T-cell (primary cell): ENCODE data around the gene CYP1A2. TPM values are rescaled to one million over a fixed set of nuclear protein-coding genes. Genes with fewer than 3 reads are reported as not detected.
A peak's percentile ranks its signal among the peaks of the same experiment; 100 is the strongest.

Experiments
- ATAC-seq, 4 experiments: fragments of 200-7000 bp in 3 of 4; fragments of 150-1000 bp in 1 of 4; cut with Tn5 transposase; replicated peaks in 1 of 4; 1 replicate in 3 of 4; 2 replicates in 1 of 4; pipeline ENCODE4 v1.10.0; 2021; ENCODE audit warnings: moderate library complexity in 3 of 4, mild to moderate bottlenecking in 2 of 4, moderate number of reproducible peaks in 1 of 4
- CTCF ChIA-PET, 2 donors: fragments of 300-600 bp; sonication (Branson Sonifier 250); formaldehyde crosslinking; loops; one replicate each; lab custom pipeline; 2022; ENCODE audit warnings: antibody characterized with exemption in 2 of 2; lab: Charles Lee
- POLR2A ChIA-PET, 2 donors: fragments of 300-600 bp; sonication (Branson Sonifier 250); formaldehyde crosslinking; loops; one replicate each; lab custom pipeline; 2022; ENCODE audit warnings: antibody characterized with exemption in 2 of 2; lab: Charles Lee
- DNase-seq, 35 experiments: peaks; one replicate each; pipeline versions ENCODE4 v3.0.0 to v3.0.0-alpha.2; 2013 to 2023
- H3K27ac ChIP-seq: one replicate; pipeline ENCODE4 v1.5.1; 2013; ENCODE audit warnings: low read length
- H3K27me3 ChIP-seq, 2 experiments: replicated peaks in 1 of 2; 1 replicate in 1 of 2; 2 replicates in 1 of 2; pipeline versions ENCODE4 v1.6.1 to v1.7.0; 2013; ENCODE audit warnings: low read length in 1 of 2, mixed read lengths in 1 of 2; ENCODE audit not compliant: control insufficient read depth in 2 of 2, insufficient read depth in 2 of 2; ENCODE audit errors: extremely low read depth in 1 of 2
- H3K36me3 ChIP-seq, 2 donors: 1 replicate in 1 of 2; 2 replicates in 1 of 2; pipeline versions ENCODE4 v1.6.1 to v1.7.0; 2013; ENCODE audit warnings: low read length in 1 of 2; ENCODE audit not compliant: control insufficient read depth in 2 of 2, insufficient read depth in 1 of 2; ENCODE audit errors: extremely low read depth in 1 of 2
- H3K4me1 ChIP-seq, 2 experiments: 1 replicate in 1 of 2; 2 replicates in 1 of 2; pipeline versions ENCODE4 v1.6.1 to v1.7.0; 2013; ENCODE audit warnings: low read length in 2 of 2, mixed read lengths in 1 of 2; ENCODE audit not compliant: insufficient read depth in 2 of 2, control insufficient read depth in 1 of 2; ENCODE audit errors: extremely low read depth in 1 of 2
- H3K4me3 ChIP-seq, 2 donors: 1 replicate in 1 of 2; 2 replicates in 1 of 2; pipeline versions ENCODE4 v1.5.1 to v1.7.0; 2013; ENCODE audit warnings: mild to moderate bottlenecking in 2 of 2, low read length in 1 of 2, moderate library complexity in 1 of 2; ENCODE audit not compliant: control insufficient read depth in 1 of 2; ENCODE audit errors: extremely low read depth in 1 of 2
- H3K9me3 ChIP-seq: 2 replicates; pipeline ENCODE4 v1.7.0; 2013
- H3K27ac Mint-ChIP-seq, 2 donors: one replicate each; pipeline ENCODE4 v1.8.0; 2020 to 2021; ENCODE audit warnings: mild to moderate bottlenecking in 2 of 2, mixed read lengths in 2 of 2
- H3K27me3 Mint-ChIP-seq, 2 donors: one replicate each; pipeline ENCODE4 v1.8.0; 2021 to 2022; ENCODE audit warnings: mixed read lengths in 2 of 2
- H3K36me3 Mint-ChIP-seq: one replicate; pipeline ENCODE4 v1.8.0; 2021; ENCODE audit warnings: mixed read lengths
- H3K4me1 Mint-ChIP-seq, 3 donors: one replicate each; pipeline ENCODE4 v1.8.0; 2020 to 2022; ENCODE audit warnings: mixed read lengths in 3 of 3, mild to moderate bottlenecking in 1 of 3
- H3K4me3 Mint-ChIP-seq, 3 donors: one replicate each; pipeline ENCODE4 v1.8.0; 2020 to 2022; ENCODE audit warnings: mild to moderate bottlenecking in 3 of 3, mixed read lengths in 3 of 3, moderate library complexity in 3 of 3
- H3K9me3 Mint-ChIP-seq, 3 donors: one replicate each; pipeline ENCODE4 v1.8.0; 2020 to 2022; ENCODE audit warnings: mixed read lengths in 3 of 3
- WGBS: methylation state at CpG from one replicate; pipeline ENCODE4 v1.1.5; 2013; ENCODE audit warnings: missing lambda C conversion rate; ENCODE audit not compliant: insufficient coverage; 5-methylcytosine and 5-hydroxymethylcytosine counted together
- total RNA-seq, 35 experiments: library from RNA in 6 of 35; stranded (reverse) in 6 of 35; fragments of 120-200 nt in 1 of 35; gene quantifications; one replicate each; pipeline versions ENCODE4 v1.2.1 to v1.2.4 and lab custom pipeline; 2013 to 2026

Gene CYP1A2, protein sequence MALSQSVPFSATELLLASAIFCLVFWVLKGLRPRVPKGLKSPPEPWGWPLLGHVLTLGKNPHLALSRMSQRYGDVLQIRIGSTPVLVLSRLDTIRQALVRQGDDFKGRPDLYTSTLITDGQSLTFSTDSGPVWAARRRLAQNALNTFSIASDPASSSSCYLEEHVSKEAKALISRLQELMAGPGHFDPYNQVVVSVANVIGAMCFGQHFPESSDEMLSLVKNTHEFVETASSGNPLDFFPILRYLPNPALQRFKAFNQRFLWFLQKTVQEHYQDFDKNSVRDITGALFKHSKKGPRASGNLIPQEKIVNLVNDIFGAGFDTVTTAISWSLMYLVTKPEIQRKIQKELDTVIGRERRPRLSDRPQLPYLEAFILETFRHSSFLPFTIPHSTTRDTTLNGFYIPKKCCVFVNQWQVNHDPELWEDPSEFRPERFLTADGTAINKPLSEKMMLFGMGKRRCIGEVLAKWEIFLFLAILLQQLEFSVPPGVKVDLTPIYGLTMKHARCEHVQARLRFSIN
- not detected for total RNA-seq
- not detected for total RNA-seq (2013)
- total RNA-seq (lab: John Stamatoyannopoulos, UW) = 0 to 0.06 (median 0) reads per million in 29 experiments

DNA sequence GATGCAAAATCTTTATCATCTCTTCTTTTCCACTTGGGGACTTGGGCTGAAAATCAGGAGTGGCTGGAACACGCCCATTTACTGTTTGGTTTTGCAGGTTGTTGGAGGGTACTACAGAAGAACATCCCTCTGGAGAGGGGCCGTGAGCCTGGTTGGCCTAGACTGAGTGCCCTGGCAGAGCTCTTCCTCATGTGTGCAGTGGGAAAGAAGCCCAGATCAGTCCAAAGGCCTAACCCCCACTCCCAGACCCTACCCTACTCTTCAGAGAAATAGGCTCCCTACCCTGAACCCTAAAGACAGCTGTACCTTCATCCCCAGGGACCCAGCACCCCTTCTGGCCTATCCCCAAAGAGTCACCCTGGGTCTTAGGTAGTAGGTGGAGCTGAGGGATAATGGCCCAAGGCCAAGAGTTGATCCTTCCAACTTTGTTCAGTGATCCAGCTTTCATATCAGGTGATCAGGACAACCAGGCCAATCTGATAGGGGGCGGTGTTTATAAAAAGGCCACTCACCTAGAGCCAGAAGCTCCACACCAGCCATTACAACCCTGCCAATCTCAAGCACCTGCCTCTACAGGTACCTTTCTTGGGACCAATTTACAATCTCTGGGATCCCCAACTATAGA lies at the start of gene CYP1A2:
TSS of gene CYP1A2 (plus strand) at position 524 of the 625 bp plus-strand sequence. CDS start 894 bp downstream, outside the sequence.
- H3K4me3 Mint-ChIP-seq = no peak within 1 kb of the TSS
- Histone ChIP-seq H3K27me3 (peaks cover 0 to 9% of the 10 kb centered on the region in 2 experiments), H3K27ac (no peak within 1 kb of the TSS), H3K4me1 (no peaks in the 10 kb centered on the region), H3K9me3 (no peaks in the 10 kb centered on the region), H3K36me3 (no peaks in the 10 kb centered on the region), H3K4me3 (no peak within 1 kb of the TSS)
- DNase-seq = no peak
- ATAC-seq = no peak
- 100% methylated on average over 1 of the region's 3 CpGs for WGBS
- H3K27ac Mint-ChIP-seq = no peak within 1 kb of the TSS
- ChIA-PET CTCF (no interaction called here), POLR2A (interaction anchor here in 1 of 2 donors (0.5 kb wide), 1 partner anchor 351 kb away, joined by 4 read pairs; no protein-coding TSS in a partner anchor)
- H3K9me3 Mint-ChIP-seq = no peaks in the 10 kb centered on the region
- no peaks in the 10 kb centered on the region for H3K27me3 Mint-ChIP-seq
- H3K4me1 Mint-ChIP-seq = no peaks in the 10 kb centered on the region
- H3K36me3 Mint-ChIP-seq = no peaks in the 10 kb centered on the region

DNA sequence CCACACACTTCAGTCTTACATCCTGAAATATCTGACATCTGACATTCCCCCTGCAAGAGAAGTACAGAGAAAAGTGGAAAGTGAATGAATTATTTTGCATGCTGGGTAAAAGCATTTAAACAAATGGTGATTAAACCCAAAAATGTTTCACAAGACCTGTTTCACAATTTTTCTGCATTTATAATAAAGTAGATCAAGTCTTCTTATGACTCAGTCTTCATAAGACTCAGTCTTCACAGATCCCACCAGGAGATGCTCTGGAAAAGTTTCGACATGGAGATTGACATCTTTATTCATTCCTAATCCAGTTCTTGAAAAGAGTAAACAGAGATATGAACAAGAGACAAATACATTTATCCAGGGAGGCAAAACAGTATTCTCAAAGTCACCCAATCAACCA lies 39.6 kb upstream of the CYP1A2 start:
- CTCF ChIA-PET = no interaction called here
- Histone ChIP-seq H3K4me3 (no peak overlapping the region), H3K9me3 (no peaks in the 10 kb centered on the region), H3K36me3 (no peaks in the 10 kb centered on the region), H3K27me3 (peaks cover 0 to 20% of the 10 kb centered on the region in 2 experiments), H3K27ac (no peak overlapping the region), H3K4me1 (peaks cover 0 to 5% of the 10 kb centered on the region in 2 experiments)
- DNase-seq (no peak), ATAC-seq (no peak)
- Mint-ChIP-seq H3K27ac (no peak overlapping the region), H3K4me3 (no peak overlapping the region), H3K27me3 (peaks cover 11 to 13% of the 10 kb centered on the region in 2 donors), H3K4me1 (peaks cover 5 to 10% (median 8%) of the 10 kb centered on the region in 3 donors), H3K36me3 (no peaks in the 10 kb centered on the region), H3K9me3 (no peaks in the 10 kb centered on the region)
- POLR2A ChIA-PET = interaction anchor here in 1 of 2 donors (0.6 kb wide), 1 partner anchor 402 kb away, joined by 5 read pairs; no protein-coding TSS in a partner anchor
- no CpG with 5 or more reads among the region's 1 CpG for WGBS

DNA sequence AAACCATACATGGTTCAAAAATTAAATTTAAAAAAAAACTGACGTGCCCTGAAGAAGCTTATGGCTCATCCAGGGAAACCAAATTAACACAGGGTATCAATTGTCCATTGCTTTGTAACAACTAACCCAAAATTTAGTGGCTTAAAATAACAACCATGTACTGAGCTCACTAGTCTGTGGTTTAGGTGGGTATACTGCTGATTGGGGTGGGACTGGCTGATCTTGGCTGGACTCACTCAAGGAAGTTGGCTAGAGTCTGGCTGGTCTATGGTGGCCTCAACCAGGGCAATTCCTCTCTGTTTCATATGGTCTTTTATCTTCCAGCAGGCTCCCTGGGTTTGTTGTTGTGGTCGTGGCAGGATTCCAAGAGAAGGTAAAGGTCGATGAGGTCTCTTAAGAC lies 38.8 kb upstream of the CYP1A2 start:
- Histone ChIP-seq H3K9me3 (no peaks in the 10 kb centered on the region), H3K27me3 (peaks cover 0 to 15% of the 10 kb centered on the region in 2 experiments), H3K27ac (no peak overlapping the region), H3K4me1 (peaks cover 0 to 5% of the 10 kb centered on the region in 2 experiments), H3K4me3 (no peak overlapping the region), H3K36me3 (no peaks in the 10 kb centered on the region)
- no CpG with 5 or more reads among the region's 3 CpGs for WGBS
- ChIA-PET CTCF (no interaction called here), POLR2A (no interaction called here)
- no peaks in the 10 kb centered on the region for H3K36me3 Mint-ChIP-seq
- peak overlapping the region in 1 of 2 donors; percentile 9 for H3K27ac Mint-ChIP-seq
- ATAC-seq = no peak
- H3K4me1 Mint-ChIP-seq = peaks cover 5 to 10% (median 8%) of the 10 kb centered on the region in 3 donors
- peaks cover 10 to 13% of the 10 kb centered on the region in 2 donors for H3K27me3 Mint-ChIP-seq
- H3K9me3 Mint-ChIP-seq = no peaks in the 10 kb centered on the region
- H3K4me3 Mint-ChIP-seq = no peak overlapping the region
- no peak for DNase-seq

DNA sequence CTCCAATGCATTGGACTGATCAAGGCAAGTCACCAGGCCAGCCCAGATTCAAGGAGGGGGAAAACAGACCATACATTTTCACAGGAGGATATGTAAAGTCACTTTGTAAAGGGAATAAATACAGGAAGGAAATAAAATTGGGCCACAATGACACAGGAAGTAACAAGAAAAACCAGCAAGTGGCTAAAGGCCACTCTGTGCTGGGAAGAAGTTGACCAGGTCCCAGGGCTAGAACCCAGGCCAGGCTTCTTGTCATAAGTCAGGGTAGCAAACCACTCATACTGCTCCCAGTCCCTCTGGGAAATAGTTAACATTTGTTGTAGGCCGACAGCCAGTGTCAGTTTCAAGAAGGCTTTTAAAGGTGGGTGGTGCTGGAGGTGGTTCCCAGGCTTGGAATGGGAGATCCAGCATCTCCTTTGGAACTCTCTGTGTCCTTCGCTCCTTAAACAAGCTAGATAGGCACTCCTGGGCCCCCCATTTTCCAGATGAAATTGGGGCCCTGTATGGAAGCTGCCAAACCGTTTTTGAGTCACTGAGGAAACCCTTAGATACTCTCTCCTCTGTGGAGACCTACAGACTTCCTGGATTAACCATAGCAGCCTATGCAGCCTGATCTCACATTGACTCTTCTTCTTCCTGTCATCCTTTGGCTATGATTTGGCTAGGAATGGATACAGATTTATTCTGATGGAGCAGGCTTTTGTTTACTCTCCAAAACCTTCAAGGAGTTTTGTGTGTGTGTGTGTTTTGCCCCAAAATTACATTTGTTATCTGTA lies 38.1 kb upstream of the CYP1A2 start:
- peaks cover 0 to 13% of the 10 kb centered on the region in 2 experiments for H3K27me3 ChIP-seq
- Mint-ChIP-seq H3K4me3 (no peak overlapping the region), H3K27ac (peak overlapping the region in 1 of 2 donors; percentile 9), H3K4me1 (peaks cover 5 to 10% (median 8%) of the 10 kb centered on the region in 3 donors), H3K27me3 (peaks cover 10 to 13% of the 10 kb centered on the region in 2 donors), H3K9me3 (no peaks in the 10 kb centered on the region), H3K36me3 (no peaks in the 10 kb centered on the region)
- ChIA-PET POLR2A (no interaction called here), CTCF (no interaction called here)
- H3K4me3 ChIP-seq = no peak overlapping the region
- WGBS = 62% methylated on average over 3 of the region's 3 CpGs
- H3K27ac ChIP-seq = no peak overlapping the region
- no peaks in the 10 kb centered on the region for H3K9me3 ChIP-seq
- ATAC-seq = no peak
- H3K4me1 ChIP-seq = peaks cover 0 to 5% of the 10 kb centered on the region in 2 experiments
- no peak for DNase-seq
- H3K36me3 ChIP-seq = no peaks in the 10 kb centered on the region

DNA sequence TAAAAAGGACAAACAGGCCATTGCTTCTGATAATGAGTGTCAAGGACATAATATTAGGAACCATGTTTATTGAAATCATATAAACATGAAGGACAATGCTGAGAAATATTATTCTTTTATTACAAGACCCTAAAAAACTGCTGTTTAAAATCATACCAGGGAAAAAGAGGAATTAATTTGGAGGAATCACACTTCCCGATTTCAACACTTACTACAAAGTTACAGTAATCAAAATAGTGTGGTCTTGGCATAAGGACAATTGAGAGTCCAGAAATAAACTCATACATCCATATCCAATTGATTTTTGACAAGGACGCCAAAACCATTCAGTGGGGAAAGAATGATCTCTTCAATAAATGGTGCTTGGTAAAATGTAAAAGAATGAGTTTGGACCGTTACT lies 36.3 kb upstream of the CYP1A2 start:
- no peaks in the 10 kb centered on the region for H3K9me3 Mint-ChIP-seq
- peaks cover 5 to 7% of the 10 kb centered on the region in 2 donors for H3K27me3 Mint-ChIP-seq
- H3K36me3 Mint-ChIP-seq = no peaks in the 10 kb centered on the region
- H3K27ac ChIP-seq = no peak overlapping the region
- ATAC-seq = no peak
- peaks cover 5 to 10% (median 8%) of the 10 kb centered on the region in 3 donors for H3K4me1 Mint-ChIP-seq
- peaks cover 0 to 5% of the 10 kb centered on the region in 2 experiments for H3K4me1 ChIP-seq
- CTCF ChIA-PET = no interaction called here
- no CpG with 5 or more reads among the region's 3 CpGs for WGBS
- no peaks in the 10 kb centered on the region for H3K9me3 ChIP-seq
- no peaks in the 10 kb centered on the region for H3K36me3 ChIP-seq
- peaks cover 0 to 6% of the 10 kb centered on the region in 2 experiments for H3K27me3 ChIP-seq
- H3K4me3 Mint-ChIP-seq = no peak overlapping the region
- H3K4me3 ChIP-seq = no peak overlapping the region
- no peak overlapping the region for H3K27ac Mint-ChIP-seq
- POLR2A ChIA-PET = no interaction called here
- DNase-seq = no peak

DNA sequence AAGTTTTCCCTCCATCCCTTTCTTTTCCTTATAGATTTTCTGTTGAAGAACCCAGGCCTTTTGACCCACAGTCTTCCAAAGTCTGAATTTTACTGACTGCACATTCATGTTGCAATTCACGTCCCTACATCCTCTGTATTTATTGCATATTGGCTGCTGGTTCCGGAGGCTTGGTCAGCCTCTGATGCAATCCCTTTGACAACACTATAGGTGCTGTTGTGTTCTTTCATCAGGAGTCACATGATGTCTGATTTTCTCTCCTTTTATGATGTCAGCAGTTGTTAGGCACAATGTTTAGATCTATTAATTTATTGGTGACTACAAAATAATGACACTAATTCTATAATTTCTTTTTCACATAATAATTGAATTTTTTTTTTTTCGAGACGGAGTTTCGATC lies 32.0 kb upstream of the CYP1A2 start:
- no peaks in the 10 kb centered on the region for H3K4me1 ChIP-seq
- no peak overlapping the region for H3K4me3 Mint-ChIP-seq
- ATAC-seq = no peak
- H3K36me3 Mint-ChIP-seq = no peaks in the 10 kb centered on the region
- CTCF ChIA-PET = no interaction called here
- H3K9me3 Mint-ChIP-seq = no peaks in the 10 kb centered on the region
- no peaks in the 10 kb centered on the region for H3K36me3 ChIP-seq
- POLR2A ChIA-PET = no interaction called here
- DNase-seq = no peak
- H3K27me3 ChIP-seq = no peaks in the 10 kb centered on the region
- no peaks in the 10 kb centered on the region for H3K4me1 Mint-ChIP-seq
- no peak overlapping the region for H3K4me3 ChIP-seq
- WGBS = 90% methylated on average over 2 of the region's 5 CpGs
- H3K27ac Mint-ChIP-seq = no peak overlapping the region
- no peaks in the 10 kb centered on the region for H3K27me3 Mint-ChIP-seq
- H3K27ac ChIP-seq = no peak overlapping the region
- no peaks in the 10 kb centered on the region for H3K9me3 ChIP-seq
